Measurements from ENCODE around the gene CDCA3. TPM values are rescaled to one million over a fixed set of nuclear protein-coding genes. Genes with fewer than 3 reads are reported as not detected.

CDCA3 gene
- total RNA-seq, 1 experiment from 2014 or later = 143 TPM

- Histone ChIP-seq H3K27ac (no peak overlapping the region), H3K9me3 (replicated peaks) (no peaks in the 10 kb centered on the region; the same call in 1 of the 2 replicates), H3K4me3 (no peak overlapping the region), H3K27me3 (replicated peaks) (peaks cover 15% of the 10 kb centered on the region), H3K4me1 (replicated peaks) (no peaks in the 10 kb centered on the region), H3K36me3 (peaks cover 7% of the 10 kb centered on the region)
- DNase-seq (ENCODE audit: low read depth in 1 of 2, low spot score in 2 of 2) = no peak
These were observed 10.8 kb downstream of the CDCA3 start for GRCh38 chr12:6840330-6840729.

DNA sequence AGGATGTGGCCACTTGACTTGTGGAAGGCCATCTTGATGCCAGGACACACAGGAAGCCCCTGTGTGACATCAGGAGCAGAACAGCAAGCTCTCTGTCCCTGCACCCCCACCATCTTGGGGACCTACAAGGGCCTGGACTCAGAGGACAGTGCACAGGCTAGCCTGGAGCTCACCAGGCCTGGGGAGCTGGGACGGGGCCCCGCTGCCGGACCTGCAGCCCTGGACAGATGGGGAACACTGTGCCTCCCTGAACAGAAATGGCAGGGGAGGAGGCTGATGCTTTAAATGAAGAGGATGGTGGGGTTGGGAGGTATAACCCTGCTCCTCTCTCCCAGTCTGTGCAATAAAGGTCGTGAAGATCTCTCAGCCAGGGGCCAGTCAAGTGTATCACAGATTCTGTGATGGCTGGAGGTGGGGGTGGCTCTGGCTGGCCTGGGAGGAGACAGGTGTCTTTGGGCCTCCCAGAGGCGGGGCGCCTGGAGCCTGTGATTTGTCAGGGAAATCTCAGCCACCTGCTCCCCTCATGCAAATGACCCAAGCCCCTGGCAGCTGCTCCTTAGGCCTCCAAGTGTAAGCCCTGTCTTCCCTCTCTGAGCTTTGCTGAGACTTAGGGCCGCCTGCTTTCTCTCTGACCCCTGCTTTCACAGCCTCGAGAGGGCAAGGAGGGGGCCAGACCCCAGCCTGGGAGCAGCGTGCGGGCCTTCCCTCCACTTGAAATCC, 11.4 kb downstream of the CDCA3 start:
- no peaks in the 10 kb centered on the region; the same call in 1 of the 2 replicates for H3K9me3 ChIP-seq (replicated peaks)
- no peaks in the 10 kb centered on the region; the same call in 1 of the 2 replicates for H3K36me3 ChIP-seq
- no peaks in the 10 kb centered on the region for H3K4me1 ChIP-seq (replicated peaks)
- no peak overlapping the region for H3K27ac ChIP-seq
- DNase-seq (ENCODE audit: low read depth in 1 of 2, low spot score in 2 of 2) = no peak
- peaks cover 15% of the 10 kb centered on the region for H3K27me3 ChIP-seq (replicated peaks)
- H3K4me3 ChIP-seq = no peak overlapping the region

GRCh38 chr12:6838854-6839253, 12.2 kb downstream of the CDCA3 start:
- H3K27ac ChIP-seq = no peak overlapping the region
- no peak for DNase-seq (ENCODE audit: low read depth in 1 of 2, low spot score in 2 of 2)
- H3K4me1 ChIP-seq (replicated peaks) = no peaks in the 10 kb centered on the region
- H3K36me3 ChIP-seq = no peaks in the 10 kb centered on the region
- H3K4me3 ChIP-seq = no peak overlapping the region
- peaks cover 15% of the 10 kb centered on the region for H3K27me3 ChIP-seq (replicated peaks)
- H3K9me3 ChIP-seq (replicated peaks) = no peaks in the 10 kb centered on the region; the same call in 1 of the 2 replicates

GRCh38 chr12:6837370-6838060, 13.6 kb downstream of the CDCA3 start:
- Histone ChIP-seq H3K27me3 (replicated peaks) (peaks cover 15% of the 10 kb centered on the region), H3K36me3 (no peaks in the 10 kb centered on the region), H3K4me1 (replicated peaks) (no peaks in the 10 kb centered on the region), H3K27ac (no peak overlapping the region), H3K4me3 (no peak overlapping the region), H3K9me3 (replicated peaks) (no peaks in the 10 kb centered on the region; the same call in 1 of the 2 replicates)
- DNase-seq (ENCODE audit: low read depth in 1 of 2, low spot score in 2 of 2) = no peak

GRCh38 chr12:6836851-6837250, 14.2 kb downstream of the CDCA3 start:
- Histone ChIP-seq H3K27ac (no peak overlapping the region), H3K4me3 (no peak overlapping the region), H3K9me3 (replicated peaks) (no peaks in the 10 kb centered on the region; the same call in 1 of the 2 replicates), H3K4me1 (replicated peaks) (no peaks in the 10 kb centered on the region), H3K36me3 (no peaks in the 10 kb centered on the region), H3K27me3 (replicated peaks) (peaks cover 21% of the 10 kb centered on the region)
- no peak for DNase-seq (ENCODE audit: low read depth in 1 of 2, low spot score in 2 of 2)

GRCh38 chr12:6834873-6835272, 16.2 kb downstream of the CDCA3 start:
- Histone ChIP-seq H3K4me3 (no peak overlapping the region), H3K27me3 (replicated peaks) (peaks cover 32% of the 10 kb centered on the region), H3K27ac (no peak overlapping the region), H3K4me1 (replicated peaks) (no peaks in the 10 kb centered on the region), H3K9me3 (replicated peaks) (no peaks in the 10 kb centered on the region; the same call in 1 of the 2 replicates), H3K36me3 (no peaks in the 10 kb centered on the region)
- no peak for DNase-seq (ENCODE audit: low read depth in 1 of 2, low spot score in 2 of 2)

GRCh38 chr12:6834254-6834653, 16.8 kb downstream of the CDCA3 start:
- Histone ChIP-seq H3K27ac (no peak overlapping the region), H3K36me3 (no peaks in the 10 kb centered on the region)

GRCh38 chr12:6833189-6833890, 17.7 kb downstream of the CDCA3 start:
- H3K9me3 ChIP-seq (replicated peaks) = peaks cover 5% of the 10 kb centered on the region
- DNase-seq (ENCODE audit: low read depth in 1 of 2, low spot score in 2 of 2) = no peak
- H3K4me1 ChIP-seq (replicated peaks) = peaks cover 9% of the 10 kb centered on the region
- H3K36me3 ChIP-seq = 0 out of 2 replicates have a peak, but pooled peaks cover 3% of the 10 kb centered on the region
- H3K4me3 ChIP-seq = no peak overlapping the region
- peaks cover 38% of the 10 kb centered on the region for H3K27me3 ChIP-seq (replicated peaks)
- no peak overlapping the region for H3K27ac ChIP-seq

More at GRCh38 chr12:6834254-6834653, 16.8 kb downstream of the CDCA3 start:
- Histone ChIP-seq H3K27me3 (replicated peaks) (peaks cover 35% of the 10 kb centered on the region), H3K4me3 (no peak overlapping the region), H3K4me1 (replicated peaks) (peaks cover under 1% of the 10 kb centered on the region; the same call in 1 of the 2 replicates), H3K9me3 (replicated peaks) (no peaks in the 10 kb centered on the region; the same call in 1 of the 2 replicates)
- DNase-seq (ENCODE audit: low read depth in 1 of 2, low spot score in 2 of 2) = no peak

DNA sequence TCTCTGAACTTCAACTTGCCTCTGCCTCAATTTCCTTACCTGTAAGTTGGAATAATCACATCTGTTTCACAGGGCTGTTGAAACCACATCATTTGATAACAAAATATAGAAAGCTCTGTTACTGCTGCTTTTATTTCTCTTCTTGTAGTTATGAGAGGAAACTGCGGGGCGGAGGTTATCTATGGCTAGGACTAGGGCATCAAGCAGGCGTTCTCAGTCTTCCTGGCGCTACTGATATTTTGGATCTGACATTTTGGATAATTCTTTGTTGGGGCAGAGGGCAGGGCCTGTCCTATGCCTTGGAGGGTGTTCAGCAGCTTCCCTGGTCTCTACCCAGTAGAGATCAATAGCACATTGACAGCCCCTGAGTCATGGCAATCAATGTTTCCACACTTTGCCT, 19.0 kb downstream of the CDCA3 start:
- no peak overlapping the region for H3K4me3 ChIP-seq

DNA sequence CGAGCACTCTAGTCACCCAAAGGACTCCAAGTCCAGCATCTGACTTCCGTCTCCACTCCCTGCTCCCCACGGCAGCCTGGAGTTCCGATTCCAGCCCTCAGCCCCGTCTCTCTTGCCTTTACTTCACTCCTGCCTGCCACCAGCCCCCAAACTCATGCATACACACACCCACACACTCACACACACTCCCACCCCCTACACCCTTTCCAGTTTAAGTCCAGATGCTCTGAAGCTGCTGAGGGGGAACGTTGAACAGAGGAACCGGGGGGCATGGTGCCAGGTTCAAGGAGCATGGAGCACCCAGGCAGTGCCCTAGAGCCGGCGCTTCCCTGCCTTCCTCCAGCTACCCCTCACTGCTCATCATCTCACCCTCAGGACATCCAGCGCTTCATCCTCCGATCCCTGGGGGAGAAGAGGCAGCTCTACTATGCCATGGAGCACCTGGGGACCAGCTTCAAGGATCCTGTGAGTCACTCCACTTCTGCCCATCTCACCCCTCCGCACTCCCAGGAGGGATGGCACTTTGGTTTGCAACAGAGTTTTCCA, 19.6 kb downstream of the CDCA3 start:
- Histone ChIP-seq H3K4me3 (no peak overlapping the region), H3K27ac (no peak overlapping the region), H3K9me3 (replicated peaks) (peaks cover 5% of the 10 kb centered on the region), H3K27me3 (replicated peaks) (peaks cover 51% of the 10 kb centered on the region), H3K36me3 (0 out of 2 replicates have a peak, but pooled peaks cover 3% of the 10 kb centered on the region), H3K4me1 (replicated peaks) (peaks cover 18% of the 10 kb centered on the region)
- no peak for DNase-seq (ENCODE audit: low read depth in 1 of 2, low spot score in 2 of 2)

More for the DNA sequence above, 19.0 kb downstream of the CDCA3 start:
- Histone ChIP-seq H3K27ac (no peak overlapping the region), H3K9me3 (replicated peaks) (peaks cover 5% of the 10 kb centered on the region), H3K36me3 (0 out of 2 replicates have a peak, but pooled peaks cover 3% of the 10 kb centered on the region), H3K4me1 (replicated peaks) (peaks cover 18% of the 10 kb centered on the region), H3K27me3 (replicated peaks) (peaks cover 45% of the 10 kb centered on the region)
- DNase-seq (ENCODE audit: low read depth in 1 of 2, low spot score in 2 of 2) = no peak

DNA sequence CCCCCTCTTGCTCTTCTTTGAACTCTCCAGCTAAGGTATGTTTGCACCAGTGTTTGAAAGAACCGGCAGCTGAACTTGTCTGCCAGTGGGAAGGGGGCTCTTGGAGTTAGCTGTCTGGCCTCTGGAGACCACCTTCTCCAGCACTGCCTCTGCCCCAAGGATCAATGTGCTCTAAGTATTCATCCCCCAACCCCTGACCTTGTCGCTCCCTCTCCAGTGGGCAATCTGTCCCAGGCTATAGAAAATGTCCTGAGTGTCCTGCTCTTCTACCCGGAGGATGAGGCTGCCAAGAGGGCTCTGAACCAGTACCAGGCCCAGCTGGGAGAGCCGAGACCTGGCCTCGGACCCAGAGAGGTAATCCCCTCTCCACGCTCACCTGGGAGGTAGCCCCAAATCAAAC, 20.1 kb downstream of the CDCA3 start:
- Histone ChIP-seq H3K27me3 (replicated peaks) (peaks cover 53% of the 10 kb centered on the region), H3K4me3 (no peak overlapping the region), H3K4me1 (replicated peaks) (peaks cover 18% of the 10 kb centered on the region), H3K36me3 (0 out of 2 replicates have a peak, but pooled peaks cover 3% of the 10 kb centered on the region), H3K27ac (no peak overlapping the region), H3K9me3 (replicated peaks) (peaks cover 5% of the 10 kb centered on the region)
- no peak for DNase-seq (ENCODE audit: low read depth in 1 of 2, low spot score in 2 of 2)

DNA sequence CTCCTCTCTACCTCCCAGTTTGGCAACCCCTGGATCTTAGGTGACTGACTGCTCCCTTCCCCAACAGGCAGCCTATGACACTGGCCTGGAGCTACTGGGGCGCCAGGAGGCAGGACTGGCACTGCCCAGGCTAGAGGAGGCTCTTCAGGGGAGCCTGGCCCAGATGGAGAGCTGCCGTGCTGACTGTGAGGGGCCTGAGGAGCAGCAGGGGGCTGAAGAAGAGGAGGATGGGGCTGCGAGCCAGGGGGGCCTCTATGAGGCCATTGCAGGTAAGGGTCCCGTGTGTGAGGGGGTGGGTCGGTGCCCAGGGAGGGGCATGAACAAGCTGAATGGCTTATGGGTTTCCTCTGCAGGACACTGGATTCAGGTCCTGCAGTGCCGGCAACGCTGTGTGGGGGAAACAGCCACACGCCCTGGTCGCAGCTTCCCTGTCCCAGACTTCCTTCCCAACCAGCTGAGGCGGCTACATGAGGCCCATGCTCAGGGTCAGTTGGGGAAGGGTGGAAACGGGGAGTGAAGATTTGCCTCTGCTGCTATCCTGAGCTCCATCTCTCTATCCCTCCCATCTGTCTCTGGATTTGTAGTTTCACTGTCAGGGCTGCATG, 20.7 kb downstream of the CDCA3 start:
- H3K27me3 ChIP-seq (replicated peaks) = peaks cover 59% of the 10 kb centered on the region
- H3K9me3 ChIP-seq (replicated peaks) = peaks cover 5% of the 10 kb centered on the region
- no peak overlapping the region for H3K4me3 ChIP-seq
- peaks cover 19% of the 10 kb centered on the region for H3K4me1 ChIP-seq (replicated peaks)
- no peak for DNase-seq (ENCODE audit: low read depth in 1 of 2, low spot score in 2 of 2)
- 0 out of 2 replicates have a peak, but pooled peaks cover 3% of the 10 kb centered on the region for H3K36me3 ChIP-seq
- H3K27ac ChIP-seq = no peak overlapping the region
